ENCODE results near the gene INHBA.

GRCh38 chr7:41641011-41641664 lies 61.8 kb downstream of the INHBA start:
- TF ChIP-seq CTCF (conservative IDR thresholded peaks at IDR 0.05; ENCODE audit: low read depth, low read length) (no peak), SMC3 (IDR thresholded peaks at IDR 0.05; ENCODE audit: low read depth, low read length) (no peak), CEBPB (IDR thresholded peaks at IDR 0.05; ENCODE audit: low read depth, low read length) (no peak), RCOR1 (IDR thresholded peaks at IDR 0.05; ENCODE audit: insufficient replicate concordance, low read length) (no peak), FOS (IDR thresholded peaks at IDR 0.05; ENCODE audit: low read depth, low read length) (no peak), POLR2A (IDR thresholded peaks at IDR 0.05; ENCODE audit: low read depth, low read length) (no peak)

Data from IMR-90 (cell line).